PC-9 (cell line): ENCODE measurements around the gene ISM1.

Experiments
- EZH2 ChIP-seq: fragments of 200-600 bp; sonication (generic); IDR thresholded peaks from 2 replicates; pipeline ENCODE4 v1.8.0; 2017; ENCODE audit warnings: antibody characterized with exemption, low read depth
- TF ChIP-seq, protein P1 (sequence below): fragments of 200-600 bp; sonication (generic); conservative IDR thresholded peaks from 2 replicates; pipeline ENCODE4 v1.6.1; 2017; ENCODE audit warnings: mixed run types, antibody characterized with exemption, mild to moderate bottlenecking, moderate library complexity

DNA sequence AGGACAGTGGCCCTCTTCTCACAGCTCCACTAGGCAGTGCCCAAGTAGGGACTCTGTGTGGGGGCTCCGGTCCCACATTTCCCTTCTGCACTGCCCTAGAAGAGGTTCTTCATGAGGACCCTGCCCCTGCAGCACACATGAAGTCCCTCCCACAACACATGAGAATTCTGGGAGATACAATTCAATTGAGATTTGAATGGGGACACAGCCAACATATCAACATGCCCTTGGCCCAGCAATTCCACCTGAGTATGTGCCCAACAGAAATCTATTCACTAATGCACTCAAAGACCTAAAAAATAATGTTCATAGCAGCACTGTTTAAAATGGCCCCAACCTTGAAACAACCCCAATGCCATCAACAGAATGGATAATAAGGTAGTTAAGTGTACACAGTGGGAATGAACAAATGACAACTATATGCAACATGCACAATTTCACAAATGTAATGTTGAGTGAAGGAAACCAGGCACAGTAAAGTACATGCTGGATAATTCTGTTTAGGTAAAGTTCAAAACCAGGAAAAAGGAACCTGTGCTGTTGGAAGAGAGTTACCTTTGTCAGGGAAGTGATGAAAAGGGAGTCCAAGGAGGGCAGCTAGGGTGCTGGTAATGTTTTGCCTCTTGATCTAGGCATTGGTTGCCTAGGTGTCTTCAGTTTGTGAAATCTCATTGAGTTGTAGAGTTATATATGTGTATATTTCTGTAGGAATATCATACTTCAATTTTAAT is 16.1 kb downstream of the ISM1 start:
- TF ChIP-seq EZH2, result no peak
- TF ChIP-seq, protein P1, sequence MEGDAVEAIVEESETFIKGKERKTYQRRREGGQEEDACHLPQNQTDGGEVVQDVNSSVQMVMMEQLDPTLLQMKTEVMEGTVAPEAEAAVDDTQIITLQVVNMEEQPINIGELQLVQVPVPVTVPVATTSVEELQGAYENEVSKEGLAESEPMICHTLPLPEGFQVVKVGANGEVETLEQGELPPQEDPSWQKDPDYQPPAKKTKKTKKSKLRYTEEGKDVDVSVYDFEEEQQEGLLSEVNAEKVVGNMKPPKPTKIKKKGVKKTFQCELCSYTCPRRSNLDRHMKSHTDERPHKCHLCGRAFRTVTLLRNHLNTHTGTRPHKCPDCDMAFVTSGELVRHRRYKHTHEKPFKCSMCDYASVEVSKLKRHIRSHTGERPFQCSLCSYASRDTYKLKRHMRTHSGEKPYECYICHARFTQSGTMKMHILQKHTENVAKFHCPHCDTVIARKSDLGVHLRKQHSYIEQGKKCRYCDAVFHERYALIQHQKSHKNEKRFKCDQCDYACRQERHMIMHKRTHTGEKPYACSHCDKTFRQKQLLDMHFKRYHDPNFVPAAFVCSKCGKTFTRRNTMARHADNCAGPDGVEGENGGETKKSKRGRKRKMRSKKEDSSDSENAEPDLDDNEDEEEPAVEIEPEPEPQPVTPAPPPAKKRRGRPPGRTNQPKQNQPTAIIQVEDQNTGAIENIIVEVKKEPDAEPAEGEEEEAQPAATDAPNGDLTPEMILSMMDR, result no peak
